ENCODE measurements around the gene GRID1. TPM values are rescaled to one million over a fixed set of nuclear protein-coding genes. Genes with fewer than 3 reads are reported as not detected.

The GRID1 gene
- total RNA-seq, 4 donors from 2014 or later, result 17.2 to 28.1 (median 23.6) TPM

DNA sequence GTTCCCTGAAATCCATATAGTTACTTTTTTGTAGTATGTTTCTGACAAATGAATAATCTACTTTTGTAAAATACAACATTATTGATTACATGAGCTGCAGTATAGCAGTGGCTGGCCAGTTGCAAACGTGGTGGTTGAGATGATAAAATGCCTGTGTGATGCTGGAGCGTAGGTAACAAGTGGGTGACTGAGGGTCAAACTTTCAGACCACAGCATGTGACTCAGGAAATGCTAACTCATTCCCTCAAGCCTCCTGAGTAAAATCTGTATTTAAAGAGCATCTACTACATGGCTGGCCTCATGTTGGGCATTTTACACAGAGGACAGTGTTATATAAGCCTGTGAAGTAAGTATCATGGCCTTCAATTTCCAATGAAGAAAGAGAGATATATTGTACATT lies 585.2 kb downstream of the GRID1 start:
- Histone ChIP-seq H3K36me3 (no peaks in the 10 kb centered on the region), H3K27ac (no peak overlapping the region), H3K27me3 (no peaks in the 10 kb centered on the region), H3K4me3 (replicated peaks in 1 of 3) (no peak overlapping the region), H3K4me1 (no peaks in the 10 kb centered on the region), H3K9me3 (no peaks in the 10 kb centered on the region)
- intact Hi-C loops (cut with DNase I), result no loop called here
- TF ChIP-seq, protein P1, sequence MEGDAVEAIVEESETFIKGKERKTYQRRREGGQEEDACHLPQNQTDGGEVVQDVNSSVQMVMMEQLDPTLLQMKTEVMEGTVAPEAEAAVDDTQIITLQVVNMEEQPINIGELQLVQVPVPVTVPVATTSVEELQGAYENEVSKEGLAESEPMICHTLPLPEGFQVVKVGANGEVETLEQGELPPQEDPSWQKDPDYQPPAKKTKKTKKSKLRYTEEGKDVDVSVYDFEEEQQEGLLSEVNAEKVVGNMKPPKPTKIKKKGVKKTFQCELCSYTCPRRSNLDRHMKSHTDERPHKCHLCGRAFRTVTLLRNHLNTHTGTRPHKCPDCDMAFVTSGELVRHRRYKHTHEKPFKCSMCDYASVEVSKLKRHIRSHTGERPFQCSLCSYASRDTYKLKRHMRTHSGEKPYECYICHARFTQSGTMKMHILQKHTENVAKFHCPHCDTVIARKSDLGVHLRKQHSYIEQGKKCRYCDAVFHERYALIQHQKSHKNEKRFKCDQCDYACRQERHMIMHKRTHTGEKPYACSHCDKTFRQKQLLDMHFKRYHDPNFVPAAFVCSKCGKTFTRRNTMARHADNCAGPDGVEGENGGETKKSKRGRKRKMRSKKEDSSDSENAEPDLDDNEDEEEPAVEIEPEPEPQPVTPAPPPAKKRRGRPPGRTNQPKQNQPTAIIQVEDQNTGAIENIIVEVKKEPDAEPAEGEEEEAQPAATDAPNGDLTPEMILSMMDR (IDR thresholded peaks at IDR 0.05), result no peak
- TF ChIP-seq POLR2A (IDR thresholded peaks at IDR 0.05), result no peak
- 93 to 94% methylated on average over 2 of the region's 2 CpGs for WGBS, 2 donors
- DNase-seq, result no peak

DNA sequence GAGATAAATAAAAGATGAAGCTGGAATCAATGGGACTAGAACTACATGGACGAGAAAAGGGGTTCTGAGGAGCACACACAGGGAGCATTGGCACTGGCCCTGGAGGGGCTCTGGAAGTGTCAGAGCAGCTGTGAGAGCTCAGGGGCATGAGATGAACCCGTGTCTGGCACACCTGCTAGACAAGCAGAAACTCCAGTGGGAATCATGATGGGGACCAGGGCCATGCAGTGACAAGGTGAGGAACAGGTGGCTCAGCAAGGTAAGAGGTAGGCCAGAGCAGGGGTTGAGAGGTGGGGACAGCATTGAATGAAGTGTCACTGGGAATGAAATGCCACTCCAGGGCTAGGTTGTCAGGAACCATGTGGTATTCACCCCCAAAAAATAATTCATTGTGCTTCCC lies 588.5 kb downstream of the GRID1 start:
- Histone ChIP-seq H3K9me3 (no peaks in the 10 kb centered on the region), H3K27me3 (no peaks in the 10 kb centered on the region), H3K4me1 (no peaks in the 10 kb centered on the region), H3K36me3 (no peaks in the 10 kb centered on the region), H3K27ac (no peak overlapping the region), H3K4me3 (replicated peaks in 1 of 3) (no peak overlapping the region)
- intact Hi-C loops (cut with DNase I), result no loop called here
- WGBS, 2 donors, result 87 to 88% methylated on average over 2 of the region's 2 CpGs
- TF ChIP-seq POLR2A (IDR thresholded peaks at IDR 0.05), result no peak
- TF ChIP-seq, protein P1 (IDR thresholded peaks at IDR 0.05), result no peak
- no peak for DNase-seq

DNA sequence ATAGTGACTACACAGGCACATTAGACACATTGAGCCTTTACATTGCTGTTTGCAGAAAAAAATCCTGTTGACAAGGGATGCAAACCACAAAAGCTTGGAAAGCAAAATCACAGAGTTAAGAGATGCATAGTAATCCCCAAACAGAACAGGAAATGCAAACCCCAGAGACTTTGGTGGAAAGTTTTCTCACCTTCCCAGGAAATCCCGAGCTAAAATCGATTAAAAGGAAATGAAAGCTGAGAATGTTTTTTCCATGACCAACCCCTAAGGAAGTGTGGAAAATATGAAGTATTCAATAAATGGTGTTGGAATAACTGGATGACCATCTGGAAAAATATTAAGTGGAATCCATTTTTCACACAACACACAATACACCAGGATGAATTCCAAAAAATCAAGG lies 598.7 kb downstream of the GRID1 start:
- TF ChIP-seq POLR2A (IDR thresholded peaks at IDR 0.05), result no peak
- TF ChIP-seq, protein P1 (IDR thresholded peaks at IDR 0.05), result no peak
- Histone ChIP-seq H3K4me3 (replicated peaks in 1 of 3) (no peak overlapping the region), H3K9me3 (no peaks in the 10 kb centered on the region), H3K4me1 (no peaks in the 10 kb centered on the region), H3K36me3 (no peaks in the 10 kb centered on the region), H3K27me3 (no peaks in the 10 kb centered on the region), H3K27ac (no peak overlapping the region)
- WGBS, 2 donors, result 44 to 68% methylated on average over 2 of the region's 2 CpGs
- DNase-seq, result no peak
- intact Hi-C loops (cut with DNase I), result no loop called here

DNA sequence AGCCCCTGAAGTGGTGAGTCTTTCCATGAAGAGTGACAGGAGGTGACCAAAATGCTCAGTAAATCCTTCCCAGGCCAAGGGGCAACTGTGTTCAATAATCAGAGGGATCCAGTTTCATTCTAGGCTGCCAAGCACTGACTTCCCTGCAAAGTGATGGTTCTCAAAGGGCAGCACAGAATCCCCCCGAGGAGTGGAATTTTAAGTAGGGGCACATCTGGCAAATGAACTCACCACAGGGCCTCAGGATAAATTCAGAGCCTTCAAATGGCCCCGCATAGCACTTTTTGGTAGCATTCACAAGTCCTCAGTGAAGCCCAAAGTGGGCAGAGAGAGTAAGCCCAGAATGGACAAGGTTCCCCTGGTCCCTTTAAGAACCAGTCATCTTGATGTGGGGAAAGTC lies 602.5 kb downstream of the GRID1 start:
- TF ChIP-seq, protein P1 (IDR thresholded peaks at IDR 0.05), result no peak
- TF ChIP-seq POLR2A (IDR thresholded peaks at IDR 0.05), result no peak
- Histone ChIP-seq H3K27ac (no peak overlapping the region), H3K36me3 (no peaks in the 10 kb centered on the region), H3K4me3 (replicated peaks in 1 of 3) (no peak overlapping the region), H3K27me3 (no peaks in the 10 kb centered on the region), H3K4me1 (no peaks in the 10 kb centered on the region), H3K9me3 (no peaks in the 10 kb centered on the region)
- no peak for DNase-seq
- intact Hi-C loops (cut with DNase I), result no loop called here
- whole genome bisulfite sequencing, 2 donors, result 61 to 77% methylated on average over 2 of the region's 2 CpGs

DNA sequence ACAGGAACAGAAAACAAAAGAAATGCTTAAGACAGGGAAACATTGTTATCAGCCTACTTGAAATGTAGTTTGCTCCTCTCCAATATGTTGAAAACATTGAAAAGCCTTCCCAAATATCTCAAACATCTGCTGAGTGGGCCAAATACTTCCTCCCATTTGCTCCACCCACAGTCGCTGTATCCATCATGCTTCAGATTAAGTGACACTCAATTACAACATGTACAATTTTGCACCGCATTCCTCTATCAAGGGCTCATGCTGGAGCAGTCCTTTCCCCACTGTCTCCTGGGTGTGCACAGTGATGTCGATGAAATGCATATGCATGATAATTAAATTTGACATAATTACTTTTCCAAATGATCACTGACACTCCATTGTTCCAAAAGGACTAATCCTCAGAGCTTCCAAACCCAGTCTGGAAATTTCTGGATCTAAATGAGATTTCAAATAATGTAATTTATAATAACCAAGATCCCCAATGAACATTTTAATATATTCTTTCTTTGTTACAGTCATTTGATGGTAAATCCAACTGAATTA lies 604.6 kb downstream of the GRID1 start:
- Histone ChIP-seq H3K4me3 (replicated peaks in 1 of 3) (no peak overlapping the region), H3K4me1 (no peaks in the 10 kb centered on the region), H3K36me3 (no peaks in the 10 kb centered on the region), H3K27ac (no peak overlapping the region), H3K27me3 (no peaks in the 10 kb centered on the region), H3K9me3 (no peaks in the 10 kb centered on the region)
- TF ChIP-seq POLR2A (IDR thresholded peaks at IDR 0.05), result no peak
- TF ChIP-seq, protein P1 (IDR thresholded peaks at IDR 0.05), result no peak
- no peak for DNase-seq
- 85 to 88% methylated on average over 3 of the region's 3 CpGs for WGBS, 2 donors
- intact Hi-C loops (cut with DNase I), result no loop called here

Measured in thyroid gland (tissue), 4 donors.